Small intestine (tissue), 16 donors: ENCODE results near the gene KRT31. TPM values are rescaled to one million over a fixed set of nuclear protein-coding genes. Genes with fewer than 3 reads are reported as not detected.

Experiments used
- DNase-seq, 2 donors: peaks; one replicate each; pipeline versions ENCODE4 v3.0.0 to v3.0.0-alpha.2; 2013
- FAIRE-seq: peaks from 2 replicates; lab custom pipeline; 2012; peaks lifted over from hg19 to GRCh38; lab: Jason Lieb, UNC
- H3K27ac ChIP-seq, 3 donors: one replicate each; pipeline ENCODE4 v1.5.1; 2013; ENCODE audit warnings: low read length in 2 of 3, mild to moderate bottlenecking in 2 of 3, control low read depth in 1 of 3, inconsistent platforms in 1 of 3, low read depth in 1 of 3, moderate library complexity in 1 of 3
- H3K27me3 ChIP-seq, 3 donors: one replicate each; pipeline ENCODE4 v1.6.1; 2013; ENCODE audit warnings: low read length in 3 of 3, inconsistent platforms in 1 of 3; ENCODE audit not compliant: control insufficient read depth in 3 of 3, insufficient read depth in 3 of 3
- H3K36me3 ChIP-seq, 3 donors: one replicate each; pipeline ENCODE4 v1.6.1; 2013; ENCODE audit warnings: low read length in 3 of 3, inconsistent platforms in 1 of 3, low read depth in 1 of 3, mild to moderate bottlenecking in 1 of 3, moderate library complexity in 1 of 3; ENCODE audit not compliant: control insufficient read depth in 3 of 3, insufficient read depth in 2 of 3
- H3K4me1 ChIP-seq, 3 donors: one replicate each; pipeline ENCODE4 v1.6.1; 2013; ENCODE audit warnings: low read length in 2 of 3, inconsistent platforms in 1 of 3, low read depth in 1 of 3, mild to moderate bottlenecking in 1 of 3, moderate library complexity in 1 of 3; ENCODE audit not compliant: control insufficient read depth in 3 of 3, insufficient read depth in 2 of 3
- H3K4me3 ChIP-seq, 3 donors: one replicate each; pipeline ENCODE4 v1.5.1; 2013; ENCODE audit warnings: low read length in 3 of 3, control low read depth in 1 of 3, inconsistent platforms in 1 of 3, low read depth in 1 of 3, mild to moderate bottlenecking in 1 of 3, moderate library complexity in 1 of 3
- H3K9me3 ChIP-seq, 2 donors: one replicate each; pipeline ENCODE4 v1.6.1; 2013; ENCODE audit warnings: low read depth in 1 of 2, low read length in 1 of 2; ENCODE audit not compliant: control insufficient read depth in 2 of 2, insufficient read depth in 1 of 2
- WGBS, 3 donors: extraction: QIAGEN DNeasy Blood & Tissue Kit; methylation state at CpG; one replicate each; pipeline ENCODE4 v1.1.7; 2013; 5-methylcytosine and 5-hydroxymethylcytosine counted together
- long read RNA-seq, 10 donors: transcript quantifications; one replicate each; lab custom pipeline, GENCODE V29; 2026
- polyA plus RNA-seq, 4 donors: library from polyadenylated mRNA; stranded (reverse) in 3 of 4; unstranded in 1 of 4; fragments of 200-250 nt in 3 of 4; fragments of 120-200 nt in 1 of 4; gene quantifications; one replicate each; pipeline versions ENCODE4 v1.2.1 to v1.2.3, GENCODE V29; 2013
- donor health status: healthy with polysubstance abuse.
- donor health status: control.
- donor health status: control.
- donor health status: Bipolar disorder and iron deficiency.
- donor health status: healthy.

Gene KRT31
- polyA plus RNA-seq = not detected
- long read RNA-seq, donor 1 = 0 reads
- long read RNA-seq, donor 2 = 0 reads
- long read RNA-seq, donor 3 = 0 reads
- long read RNA-seq, donor 4 = 0 reads
- long read RNA-seq, donor 5 = 0 reads
- long read RNA-seq, donor 6 = 0 reads
- long read RNA-seq, donor 7 = 0 reads
- long read RNA-seq, donor 8 = 0 reads
- long read RNA-seq, donor 9 = 0 reads
- long read RNA-seq, donor 10 = 0 reads

- no peaks in the 10 kb centered on the region for H3K36me3 ChIP-seq
- no peak for FAIRE-seq
- no peak for DNase-seq
These were observed at the start of gene KRT31 for GRCh38 chr17:41396996-41397660. TSS of gene KRT31 (minus strand) at chr17:41397608. CDS start at chr17:41397539, 69 bp downstream.

GRCh38 chr17:41446806-41447205 lies 49.4 kb upstream of the KRT31 start:
- Histone ChIP-seq H3K36me3 (no peaks in the 10 kb centered on the region), H3K27ac (no peak overlapping the region), H3K9me3 (peaks cover 0 to 4% of the 10 kb centered on the region in 2 donors), H3K27me3 (peaks cover 0 to 2% (median 0%) of the 10 kb centered on the region in 3 donors), H3K4me3 (no peak overlapping the region), H3K4me1 (no peaks in the 10 kb centered on the region)
- WGBS, 3 donors = 64 to 83% (median 73%) methylated on average over 2 of the region's 2 CpGs
- DNase-seq (no peak), FAIRE-seq (no peak)

More at GRCh38 chr17:41396996-41397660, at the start of gene KRT31:
- peaks cover 0 to 5% (median 0%) of the 10 kb centered on the region in 3 donors for H3K27me3 ChIP-seq
- no peak within 1 kb of the TSS for H3K27ac ChIP-seq
- H3K4me3 ChIP-seq = no peak within 1 kb of the TSS
- H3K9me3 ChIP-seq = peaks cover 0 to 3% of the 10 kb centered on the region in 2 donors
- WGBS, 3 donors = 86 to 97% (median 89%) methylated on average over 14 to 16 of the region's 16 CpGs
- H3K4me1 ChIP-seq = no peaks in the 10 kb centered on the region

GRCh38 chr17:41444640-41445039 lies 47.2 kb upstream of the KRT31 start:
- no peaks in the 10 kb centered on the region for H3K36me3 ChIP-seq
- H3K4me1 ChIP-seq = no peaks in the 10 kb centered on the region
- DNase-seq = no peak
- WGBS, 3 donors = 68 to 77% (median 73%) methylated on average over 3 of the region's 3 CpGs
- peaks cover 0 to 2% of the 10 kb centered on the region in 2 donors for H3K9me3 ChIP-seq
- H3K27ac ChIP-seq = no peak overlapping the region
- H3K4me3 ChIP-seq = no peak overlapping the region
- H3K27me3 ChIP-seq = peaks cover 0 to 9% (median 0%) of the 10 kb centered on the region in 3 donors
- FAIRE-seq = no peak

GRCh38 chr17:41444186-41444585 lies 46.8 kb upstream of the KRT31 start:
- no peaks in the 10 kb centered on the region for H3K36me3 ChIP-seq
- no peaks in the 10 kb centered on the region for H3K4me1 ChIP-seq
- DNase-seq (no peak), FAIRE-seq (no peak)
- WGBS, 3 donors = 31 to 48% (median 47%) methylated on average over 1 of the region's 1 CpG
- peaks cover 0 to 9% (median 0%) of the 10 kb centered on the region in 3 donors for H3K27me3 ChIP-seq
- H3K9me3 ChIP-seq = peaks cover 0 to 2% of the 10 kb centered on the region in 2 donors
- H3K27ac ChIP-seq = no peak overlapping the region
- H3K4me3 ChIP-seq = no peak overlapping the region

GRCh38 chr17:41442739-41443138 lies 45.3 kb upstream of the KRT31 start:
- Histone ChIP-seq H3K27ac (no peak overlapping the region), H3K4me1 (no peaks in the 10 kb centered on the region), H3K27me3 (peaks cover 0 to 9% (median 0%) of the 10 kb centered on the region in 3 donors), H3K9me3 (peaks cover 0 to 2% of the 10 kb centered on the region in 2 donors), H3K36me3 (no peaks in the 10 kb centered on the region), H3K4me3 (no peak overlapping the region)
- no peak for FAIRE-seq
- no peak for DNase-seq
- 82 to 84% (median 84%) methylated on average over 4 of the region's 4 CpGs for WGBS, 3 donors

- WGBS, 3 donors = 88 to 95% (median 93%) methylated on average over 10 of the region's 10 CpGs
- no peak for DNase-seq
- H3K4me3 ChIP-seq = no peak within 1 kb of the TSS
- H3K9me3 ChIP-seq = peaks cover 0 to 2% of the 10 kb centered on the region in 2 donors
- peaks cover 0 to 9% (median 0%) of the 10 kb centered on the region in 3 donors for H3K27me3 ChIP-seq
- H3K27ac ChIP-seq = no peak within 1 kb of the TSS
- H3K4me1 ChIP-seq = no peaks in the 10 kb centered on the region
- no peak for FAIRE-seq
- H3K36me3 ChIP-seq = no peaks in the 10 kb centered on the region
These were observed 43.2 kb upstream of the KRT31 start, which contains the start of gene KRT38 for GRCh38 chr17:41440531-41441033. TSS of gene KRT38 (minus strand) at chr17:41440983. CDS start at chr17:41440921, 62 bp downstream.

- FAIRE-seq (no peak), DNase-seq (no peak)
- H3K4me1 ChIP-seq = no peaks in the 10 kb centered on the region
- no peaks in the 10 kb centered on the region for H3K9me3 ChIP-seq
- 60 to 66% (median 64%) methylated on average over 5 of the region's 5 CpGs for WGBS, 3 donors
- H3K36me3 ChIP-seq = no peaks in the 10 kb centered on the region
- H3K27me3 ChIP-seq = peaks cover 0 to 12% (median 0%) of the 10 kb centered on the region in 3 donors
- H3K4me3 ChIP-seq = no peak overlapping the region
- H3K27ac ChIP-seq = no peak overlapping the region
These were observed 42.0 kb upstream of the KRT31 start for GRCh38 chr17:41439375-41439774.

- no peak overlapping the region for H3K27ac ChIP-seq
- no peak overlapping the region for H3K4me3 ChIP-seq
- H3K4me1 ChIP-seq = no peaks in the 10 kb centered on the region
- WGBS, 3 donors = 81 to 91% (median 86%) methylated on average over 9 of the region's 9 CpGs
- no peaks in the 10 kb centered on the region for H3K36me3 ChIP-seq
- DNase-seq (no peak), FAIRE-seq (no peak)
- H3K9me3 ChIP-seq = no peaks in the 10 kb centered on the region
- H3K27me3 ChIP-seq = peaks cover 0 to 10% (median 0%) of the 10 kb centered on the region in 3 donors
These were observed 40.4 kb upstream of the KRT31 start for GRCh38 chr17:41437769-41438168.
